ENCODE data around the gene TBC1D19.
"Not testable (repeated sequence)": the region's sequence is repeated elsewhere in the genome, so short reads cannot be mapped to it uniquely, and the experiment has no call there.

TBC1D19 gene

GRCh38 chr4:26690506-26690905 is 106.6 kb downstream of the TBC1D19 start:
- no peak for DNase-seq

GRCh38 chr4:26692014-26692726 is 108.3 kb downstream of the TBC1D19 start:
- no peak for DNase-seq

GRCh38 chr4:26694131-26694530 is 110.2 kb downstream of the TBC1D19 start:
- not testable (repeated sequence) for DNase-seq

- no peak for DNase-seq
These were observed 116.2 kb downstream of the TBC1D19 start for GRCh38 chr4:26700110-26700509.

GRCh38 chr4:26701095-26701494 is 117.2 kb downstream of the TBC1D19 start:
- no peak for DNase-seq

- DNase-seq: no peak
These were observed 117.9 kb downstream of the TBC1D19 start for GRCh38 chr4:26701786-26702227.

- no peak for DNase-seq
These were observed 123.5 kb downstream of the TBC1D19 start for GRCh38 chr4:26707342-26707741.

- DNase-seq: no peak
These were observed 125.4 kb downstream of the TBC1D19 start for GRCh38 chr4:26709246-26709645.

- DNase-seq: no peak
These were observed 129.8 kb downstream of the TBC1D19 start for GRCh38 chr4:26713563-26714151.

- DNase-seq: no peak
These were observed 131.9 kb downstream of the TBC1D19 start for GRCh38 chr4:26715636-26716242.

- DNase-seq: no peak
These were observed 133.4 kb downstream of the TBC1D19 start for GRCh38 chr4:26717332-26717731.

GRCh38 chr4:26719954-26720552 is 136.2 kb downstream of the TBC1D19 start:
- peak in 1 of 6 experiments; percentile 5 for DNase-seq

- DNase-seq: no peak
These were observed 137.8 kb downstream of the TBC1D19 start for GRCh38 chr4:26721685-26722084.

- no peak for DNase-seq
These were observed 139.3 kb downstream of the TBC1D19 start for GRCh38 chr4:26723216-26723615.

- peak in 3 of 6 experiments; percentile 3 to 13 (median 11) for DNase-seq
These were observed 140.7 kb downstream of the TBC1D19 start for GRCh38 chr4:26724534-26724933.

- no peak for DNase-seq
These were observed 142.9 kb downstream of the TBC1D19 start for GRCh38 chr4:26726655-26727387.

- DNase-seq: no peak
These were observed 144.0 kb downstream of the TBC1D19 start for GRCh38 chr4:26727844-26728243.

- DNase-seq: no peak
These were observed 145.1 kb downstream of the TBC1D19 start for GRCh38 chr4:26729027-26729426.

GRCh38 chr4:26729547-26729946 is 145.7 kb downstream of the TBC1D19 start:
- no peak for DNase-seq

- no peak for DNase-seq
These were observed 147.6 kb downstream of the TBC1D19 start for GRCh38 chr4:26731351-26732035.

- no peak for DNase-seq
These were observed 148.5 kb downstream of the TBC1D19 start for GRCh38 chr4:26732356-26732755.

GRCh38 chr4:26736621-26737020 is 152.7 kb downstream of the TBC1D19 start:
- no peak for DNase-seq

Measured in stimulated activated naive CD4-positive, alpha-beta T cell (primary cell).